Measurements from ENCODE around the gene CREB3L2.

CREB3L2 gene

GRCh38 chr7:137865764-137866163 lies 136.1 kb downstream of the CREB3L2 start:
- peaks cover 7% of the 10 kb centered on the region for H3K9me3 ChIP-seq (ENCODE audit: control insufficient read depth, insufficient read depth, low read length)
- H3K36me3 ChIP-seq (ENCODE audit: insufficient read depth, low read length), result peaks cover 14% of the 10 kb centered on the region; the same call in 1 of the 2 replicates
- H3K9ac ChIP-seq (ENCODE audit: low read depth, low read length), result no peak overlapping the region
- H3K4me1 ChIP-seq (ENCODE audit: insufficient read depth, low read length), result no peaks in the 10 kb centered on the region

- Histone ChIP-seq H3K9me3 (ENCODE audit: control insufficient read depth, insufficient read depth, low read length) (peaks cover 7% of the 10 kb centered on the region), H3K9ac (ENCODE audit: low read depth, low read length) (no peak overlapping the region), H3K36me3 (ENCODE audit: insufficient read depth, low read length) (peaks cover 14% of the 10 kb centered on the region; the same call in 1 of the 2 replicates), H3K4me1 (ENCODE audit: insufficient read depth, low read length) (no peaks in the 10 kb centered on the region)
Observed at GRCh38 chr7:137862964-137863363, 138.9 kb downstream of the CREB3L2 start.

- Histone ChIP-seq H3K9me3 (ENCODE audit: control insufficient read depth, insufficient read depth, low read length) (peaks cover 7% of the 10 kb centered on the region), H3K36me3 (ENCODE audit: insufficient read depth, low read length) (peaks cover 9% of the 10 kb centered on the region; the same call in 1 of the 2 replicates)
Observed at GRCh38 chr7:137862358-137862757, 139.5 kb downstream of the CREB3L2 start.

GRCh38 chr7:137860542-137860941 lies 141.3 kb downstream of the CREB3L2 start:
- H3K9me3 ChIP-seq (ENCODE audit: control insufficient read depth, insufficient read depth, low read length), result no peaks in the 10 kb centered on the region
- 0 out of 2 replicates have a peak, but pooled peaks cover 6% of the 10 kb centered on the region for H3K36me3 ChIP-seq (ENCODE audit: insufficient read depth, low read length)
- H3K4me1 ChIP-seq (ENCODE audit: insufficient read depth, low read length), result no peaks in the 10 kb centered on the region
- H3K9ac ChIP-seq (ENCODE audit: low read depth, low read length), result no peak overlapping the region

More at GRCh38 chr7:137862358-137862757, 139.5 kb downstream of the CREB3L2 start:
- Histone ChIP-seq H3K4me1 (ENCODE audit: insufficient read depth, low read length) (no peaks in the 10 kb centered on the region), H3K9ac (ENCODE audit: low read depth, low read length) (no peak overlapping the region)

- Histone ChIP-seq H3K9ac (ENCODE audit: low read depth, low read length) (no peak overlapping the region), H3K9me3 (ENCODE audit: control insufficient read depth, insufficient read depth, low read length) (no peaks in the 10 kb centered on the region), H3K4me1 (ENCODE audit: insufficient read depth, low read length) (no peaks in the 10 kb centered on the region), H3K36me3 (ENCODE audit: insufficient read depth, low read length) (no peaks in the 10 kb centered on the region)
Observed at GRCh38 chr7:137853053-137853452, 148.8 kb downstream of the CREB3L2 start.

GRCh38 chr7:137852108-137852507 lies 149.8 kb downstream of the CREB3L2 start:
- no peaks in the 10 kb centered on the region for H3K4me1 ChIP-seq (ENCODE audit: insufficient read depth, low read length)
- H3K9ac ChIP-seq (ENCODE audit: low read depth, low read length), result no peak overlapping the region
- H3K36me3 ChIP-seq (ENCODE audit: insufficient read depth, low read length), result no peaks in the 10 kb centered on the region
- H3K9me3 ChIP-seq (ENCODE audit: control insufficient read depth, insufficient read depth, low read length), result no peaks in the 10 kb centered on the region

GRCh38 chr7:137850972-137851945 lies 150.6 kb downstream of the CREB3L2 start:
- H3K9me3 ChIP-seq (ENCODE audit: control insufficient read depth, insufficient read depth, low read length), result no peaks in the 10 kb centered on the region
- no peak overlapping the region for H3K9ac ChIP-seq (ENCODE audit: low read depth, low read length)

GRCh38 chr7:137850571-137850970 lies 151.3 kb downstream of the CREB3L2 start:
- H3K9me3 ChIP-seq (ENCODE audit: control insufficient read depth, insufficient read depth, low read length), result no peaks in the 10 kb centered on the region
- no peaks in the 10 kb centered on the region for H3K4me1 ChIP-seq (ENCODE audit: insufficient read depth, low read length)
- H3K9ac ChIP-seq (ENCODE audit: low read depth, low read length), result no peak overlapping the region
- no peaks in the 10 kb centered on the region for H3K36me3 ChIP-seq (ENCODE audit: insufficient read depth, low read length)

More at GRCh38 chr7:137850972-137851945, 150.6 kb downstream of the CREB3L2 start:
- no peaks in the 10 kb centered on the region for H3K4me1 ChIP-seq (ENCODE audit: insufficient read depth, low read length)
- no peaks in the 10 kb centered on the region for H3K36me3 ChIP-seq (ENCODE audit: insufficient read depth, low read length)

- no peak overlapping the region for H3K9ac ChIP-seq (ENCODE audit: low read depth, low read length)
- H3K9me3 ChIP-seq (ENCODE audit: control insufficient read depth, insufficient read depth, low read length), result no peaks in the 10 kb centered on the region
- H3K4me1 ChIP-seq (ENCODE audit: insufficient read depth, low read length), result 0 out of 2 replicates have a peak, but pooled peaks cover 3% of the 10 kb centered on the region
- H3K36me3 ChIP-seq (ENCODE audit: insufficient read depth, low read length), result no peaks in the 10 kb centered on the region
Observed at GRCh38 chr7:137848095-137848494, 153.8 kb downstream of the CREB3L2 start.

GRCh38 chr7:137847568-137848050 lies 154.3 kb downstream of the CREB3L2 start:
- Histone ChIP-seq H3K9ac (ENCODE audit: low read depth, low read length) (peak overlapping the region; percentile 58), H3K4me1 (ENCODE audit: insufficient read depth, low read length) (0 out of 2 replicates have a peak, but pooled peaks cover 3% of the 10 kb centered on the region), H3K9me3 (ENCODE audit: control insufficient read depth, insufficient read depth, low read length) (no peaks in the 10 kb centered on the region), H3K36me3 (ENCODE audit: insufficient read depth, low read length) (no peaks in the 10 kb centered on the region)

- no peaks in the 10 kb centered on the region for H3K9me3 ChIP-seq (ENCODE audit: control insufficient read depth, insufficient read depth, low read length)
- H3K9ac ChIP-seq (ENCODE audit: low read depth, low read length), result peak within 1 kb of the TSS; percentile 58
- no peaks in the 10 kb centered on the region for H3K36me3 ChIP-seq (ENCODE audit: insufficient read depth, low read length)
- H3K4me1 ChIP-seq (ENCODE audit: insufficient read depth, low read length), result peaks cover 3% of the 10 kb centered on the region; the same call in 1 of the 2 replicates
Observed at GRCh38 chr7:137846827-137847567, 154.9 kb downstream of the CREB3L2 start, which contains the start of gene DGKI. TSS of gene DGKI (minus strand) at chr7:137846974.

GRCh38 chr7:137846549-137846826 lies 155.4 kb downstream of the CREB3L2 start:
- Histone ChIP-seq H3K4me1 (ENCODE audit: insufficient read depth, low read length) (peaks cover 4% of the 10 kb centered on the region; the same call in 1 of the 2 replicates), H3K9ac (ENCODE audit: low read depth, low read length) (peak overlapping the region; percentile 25; the same call in 1 of the 2 replicates), H3K9me3 (ENCODE audit: control insufficient read depth, insufficient read depth, low read length) (no peaks in the 10 kb centered on the region), H3K36me3 (ENCODE audit: insufficient read depth, low read length) (no peaks in the 10 kb centered on the region)

GRCh38 chr7:137844677-137845425 lies 157.0 kb downstream of the CREB3L2 start:
- H3K9me3 ChIP-seq (ENCODE audit: control insufficient read depth, insufficient read depth, low read length), result no peaks in the 10 kb centered on the region

More at GRCh38 chr7:137844677-137845425, 157.0 kb downstream of the CREB3L2 start:
- Histone ChIP-seq H3K4me1 (ENCODE audit: insufficient read depth, low read length) (peaks cover 17% of the 10 kb centered on the region), H3K9ac (ENCODE audit: low read depth, low read length) (no peak overlapping the region), H3K36me3 (ENCODE audit: insufficient read depth, low read length) (no peaks in the 10 kb centered on the region)
